Type B pancreatic cell (in vitro differentiated cells): ENCODE data around the gene IRGQ. TPM values are rescaled to one million over a fixed set of nuclear protein-coding genes. Genes with fewer than 3 reads are reported as not detected.

Experiments
- DNase-seq: peaks from one replicate; pipeline ENCODE4 v3.0.0; 2021; ENCODE audit warnings: mixed read lengths; ENCODE audit not compliant: unreplicated experiment; ENCODE audit errors: extremely low spot score
- H3K27ac Mint-ChIP-seq: 2 replicates; pipeline ENCODE4 v1.8.0; 2021; ENCODE audit warnings: mild to moderate bottlenecking, mixed read lengths
- H3K27me3 Mint-ChIP-seq: 2 replicates; pipeline ENCODE4 v1.8.0; 2021; ENCODE audit warnings: mixed read lengths
- H3K36me3 Mint-ChIP-seq: 2 replicates; pipeline ENCODE4 v1.8.0; 2021; ENCODE audit warnings: mixed read lengths
- H3K4me1 Mint-ChIP-seq: one replicate; pipeline ENCODE4 v1.8.0; 2021; ENCODE audit warnings: mixed read lengths; ENCODE audit not compliant: unreplicated experiment
- H3K4me3 Mint-ChIP-seq: 2 replicates; pipeline ENCODE4 v1.8.0; 2021; ENCODE audit warnings: mild to moderate bottlenecking, mixed read lengths
- H3K9me3 Mint-ChIP-seq: 2 replicates; pipeline ENCODE4 v1.8.0; 2021; ENCODE audit warnings: mixed read lengths
- CTCF ChIP-seq: fragments of 200-600 bp; sonication (generic); conservative IDR thresholded peaks from 2 replicates; pipeline ENCODE4 v1.5.0; 2021; ENCODE audit warnings: antibody characterized with exemption, mild to moderate bottlenecking
- total RNA-seq: library from RNA; stranded (reverse); gene quantifications from 2 replicates; pipeline ENCODE4 v1.2.1, GENCODE V29; 2021; ENCODE audit warnings: low replicate concordance

IRGQ gene
- total RNA-seq, 1 donor from 2014 or later = 41.5 TPM

GRCh38 chr19:43628646-43629326 is 32.9 kb upstream of the IRGQ start:
- H3K4me3 Mint-ChIP-seq = no peak overlapping the region
- TF ChIP-seq CTCF = no peak
- no peaks in the 10 kb centered on the region for H3K4me1 Mint-ChIP-seq
- H3K36me3 Mint-ChIP-seq = peaks cover 12% of the 10 kb centered on the region
- no peaks in the 10 kb centered on the region for H3K9me3 Mint-ChIP-seq
- no peak overlapping the region for H3K27ac Mint-ChIP-seq
- no peaks in the 10 kb centered on the region for H3K27me3 Mint-ChIP-seq
- no peak for DNase-seq

GRCh38 chr19:43626838-43627237 is 30.9 kb upstream of the IRGQ start:
- Mint-ChIP-seq H3K27ac (no peak overlapping the region), H3K9me3 (no peaks in the 10 kb centered on the region), H3K27me3 (no peaks in the 10 kb centered on the region), H3K4me3 (no peak overlapping the region), H3K36me3 (peaks cover 15% of the 10 kb centered on the region), H3K4me1 (no peaks in the 10 kb centered on the region)
- DNase-seq = no peak
- no peak for TF ChIP-seq CTCF

DNA sequence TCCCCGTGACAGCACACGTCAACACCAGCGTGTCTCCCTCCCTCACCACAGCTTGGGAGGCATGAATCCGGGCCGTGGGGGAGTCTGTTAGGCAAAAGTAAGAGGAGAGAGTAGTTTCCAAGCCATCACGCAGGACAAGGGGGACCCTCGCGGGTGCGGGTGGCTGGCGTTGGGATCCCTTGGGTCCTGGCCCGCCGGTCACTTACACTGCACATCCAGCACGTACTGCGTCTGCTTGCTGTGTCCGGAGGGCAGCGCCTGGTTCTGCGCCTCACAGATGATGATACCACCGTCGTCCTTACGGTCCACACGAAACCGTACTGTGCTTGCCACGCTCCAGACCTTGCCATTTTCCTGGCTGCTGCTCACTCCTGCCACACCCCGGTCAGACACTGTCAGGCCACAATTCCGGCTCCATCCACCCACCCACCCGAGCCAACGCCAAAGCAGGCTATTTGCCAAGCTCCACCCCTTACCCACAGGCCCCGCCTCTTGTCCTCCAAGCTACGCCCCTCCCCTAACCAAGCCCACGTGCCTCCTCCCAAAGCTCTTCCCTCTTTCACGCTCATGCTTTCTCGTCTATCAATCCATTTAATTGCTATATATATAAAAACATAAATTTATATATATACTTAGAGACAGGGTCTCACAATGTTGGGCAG is 30.1 kb upstream of the IRGQ start:
- Mint-ChIP-seq H3K27ac (no peak overlapping the region), H3K4me3 (no peak overlapping the region)
- no peak for DNase-seq

GRCh38 chr19:43624933-43625332 is 29.0 kb upstream of the IRGQ start:
- H3K36me3 Mint-ChIP-seq = peaks cover 19% of the 10 kb centered on the region
- H3K4me1 Mint-ChIP-seq = peaks cover 13% of the 10 kb centered on the region
- no peak for TF ChIP-seq CTCF
- H3K27ac Mint-ChIP-seq = no peak overlapping the region
- H3K27me3 Mint-ChIP-seq = no peaks in the 10 kb centered on the region
- no peaks in the 10 kb centered on the region for H3K9me3 Mint-ChIP-seq
- no peak for DNase-seq
- no peak overlapping the region for H3K4me3 Mint-ChIP-seq

More for the DNA sequence above, 30.1 kb upstream of the IRGQ start:
- Mint-ChIP-seq H3K4me1 (peaks cover 3% of the 10 kb centered on the region), H3K36me3 (peaks cover 19% of the 10 kb centered on the region), H3K9me3 (no peaks in the 10 kb centered on the region), H3K27me3 (no peaks in the 10 kb centered on the region)
- no peak for TF ChIP-seq CTCF

GRCh38 chr19:43623889-43624670 is 28.1 kb upstream of the IRGQ start:
- no peak for DNase-seq
- no peak for TF ChIP-seq CTCF
- H3K36me3 Mint-ChIP-seq = peaks cover 19% of the 10 kb centered on the region
- no peaks in the 10 kb centered on the region for H3K27me3 Mint-ChIP-seq
- peaks cover 16% of the 10 kb centered on the region for H3K4me1 Mint-ChIP-seq
- peak overlapping the region; percentile 16 for H3K27ac Mint-ChIP-seq
- no peaks in the 10 kb centered on the region for H3K9me3 Mint-ChIP-seq
- no peak overlapping the region for H3K4me3 Mint-ChIP-seq
